Aorta (tissue), 5 donors: ENCODE measurements around the gene DHCR7. TPM values are rescaled to one million over a fixed set of nuclear protein-coding genes. Genes with fewer than 3 reads are reported as not detected.

Experiments
- ATAC-seq: fragments of 200-7000 bp; cut with Tn5 transposase; one replicate; pipeline ENCODE4 v1.9.1; 2022; ENCODE audit warnings: moderate library complexity; ENCODE audit not compliant: low FRiP score
- DNase-seq, 2 donors: peaks; one replicate each; pipeline ENCODE4 v3.0.0-alpha.2; 2020
- H3K27ac ChIP-seq, 2 donors: one replicate each; pipeline ENCODE4 v1.5.1; 2013; ENCODE audit warnings: low read length in 2 of 2, mild to moderate bottlenecking in 2 of 2, moderate library complexity in 2 of 2, control low read depth in 1 of 2, inconsistent platforms in 1 of 2, low read depth in 1 of 2
- H3K27me3 ChIP-seq, 2 donors: one replicate each; pipeline ENCODE4 v1.6.1; 2013; ENCODE audit warnings: control low read depth in 1 of 2, low read length in 1 of 2, mild to moderate bottlenecking in 1 of 2, moderate library complexity in 1 of 2; ENCODE audit not compliant: insufficient read depth in 2 of 2, control insufficient read depth in 1 of 2
- H3K36me3 ChIP-seq, 2 donors: one replicate each; pipeline ENCODE4 v1.6.1; 2013; ENCODE audit warnings: control low read depth in 1 of 2, low read length in 1 of 2, mild to moderate bottlenecking in 1 of 2; ENCODE audit not compliant: insufficient read depth in 2 of 2, control insufficient read depth in 1 of 2
- H3K4me1 ChIP-seq, 2 donors: one replicate each; pipeline ENCODE4 v1.6.1; 2013; ENCODE audit warnings: low read length in 2 of 2, control low read depth in 1 of 2, mild to moderate bottlenecking in 1 of 2, moderate library complexity in 1 of 2; ENCODE audit not compliant: insufficient read depth in 2 of 2, control insufficient read depth in 1 of 2
- H3K4me3 ChIP-seq, 2 donors: one replicate each; pipeline ENCODE4 v1.5.1; 2013; ENCODE audit warnings: low read length in 2 of 2, control low read depth in 1 of 2, mild to moderate bottlenecking in 1 of 2
- H3K9me3 ChIP-seq: one replicate; pipeline ENCODE4 v1.6.1; 2013; ENCODE audit warnings: mild to moderate bottlenecking, low read length; ENCODE audit not compliant: control insufficient read depth
- WGBS, 2 donors: extraction: QIAGEN DNeasy Blood & Tissue Kit; methylation state at CpG; one replicate each; pipeline ENCODE4 v1.1.7; 2013; 5-methylcytosine and 5-hydroxymethylcytosine counted together
- intact Hi-C, 2 donors: fragments of 100-400 bp; cut with DNase I; formaldehyde crosslinking; loops; one replicate each; pipeline versions ENCODE4 v1.14.2 to v1.15.0; 2022
- polyA plus RNA-seq, 2 donors: library from polyadenylated mRNA; stranded (reverse); fragments of 200-250 nt; gene quantifications; one replicate each; pipeline ENCODE4 v1.2.3, GENCODE V29; 2013
- total RNA-seq, 2 donors: library from RNA; stranded (reverse); fragmentation: NEBNext Ultra II Directional; extraction: Animal tissue kit (Norgen Biotek cat#: 25700); gene quantifications; one replicate each; pipeline ENCODE4 v1.2.1, GENCODE V29; 2021
- donor health status: healthy with polysubstance abuse.
- donor health status: Bipolar disorder and iron deficiency.
- donor health status: DM: no; HTN: no; CAD: no.
- donor health status: DM: no; HTN: no; CAD: no.
- donor health status: DM: yes; HTN: yes; CAD: no.

The DHCR7 gene
- total and polyA plus RNA-seq, 4 donors, result 4.2 to 27.8 (median 13.1) TPM

- no peaks in the 10 kb centered on the region for H3K27me3 ChIP-seq
- 53 to 64% methylated on average over 12 of the region's 12 CpGs for WGBS, 2 donors
- ATAC-seq, result no peak
- H3K4me1 ChIP-seq, result no peaks in the 10 kb centered on the region
- peak in 1 of 2 donors; percentile 8 for DNase-seq
- intact Hi-C loops, result no loop called here
- no peaks in the 10 kb centered on the region for H3K9me3 ChIP-seq
- no peaks in the 10 kb centered on the region for H3K36me3 ChIP-seq
- H3K27ac ChIP-seq, result no peak overlapping the region
- no peak overlapping the region for H3K4me3 ChIP-seq
These were observed 26.7 kb downstream of the DHCR7 start for GRCh38 chr11:71421392-71421950.

- Histone ChIP-seq H3K27me3 (no peaks in the 10 kb centered on the region), H3K27ac (no peak overlapping the region), H3K4me3 (no peak overlapping the region), H3K4me1 (no peaks in the 10 kb centered on the region), H3K9me3 (no peaks in the 10 kb centered on the region), H3K36me3 (no peaks in the 10 kb centered on the region)
- WGBS, 2 donors, result 71 to 75% methylated on average over 16 of the region's 16 CpGs
- DNase-seq, result no peak
- intact Hi-C loops, result no loop called here
- no peak for ATAC-seq
These were observed 27.5 kb downstream of the DHCR7 start for GRCh38 chr11:71420455-71421241.

- WGBS, 2 donors, result 69 to 71% methylated on average over 8 of the region's 8 CpGs
- Histone ChIP-seq H3K36me3 (no peaks in the 10 kb centered on the region), H3K9me3 (no peaks in the 10 kb centered on the region), H3K4me3 (no peak overlapping the region), H3K27ac (no peak overlapping the region), H3K4me1 (no peaks in the 10 kb centered on the region), H3K27me3 (no peaks in the 10 kb centered on the region)
- DNase-seq (no peak), ATAC-seq (no peak)
- intact Hi-C loops, result no loop called here
These were observed 29.6 kb downstream of the DHCR7 start for GRCh38 chr11:71418643-71419042.

- intact Hi-C loops, result no loop called here
- no peak overlapping the region for H3K27ac ChIP-seq
- H3K27me3 ChIP-seq, result no peaks in the 10 kb centered on the region
- no peaks in the 10 kb centered on the region for H3K9me3 ChIP-seq
- H3K4me3 ChIP-seq, result no peak overlapping the region
- no peaks in the 10 kb centered on the region for H3K4me1 ChIP-seq
- ATAC-seq, result no peak
- DNase-seq, result no peak
- H3K36me3 ChIP-seq, result no peaks in the 10 kb centered on the region
These were observed 33.5 kb downstream of the DHCR7 start for GRCh38 chr11:71414645-71415044.

- intact Hi-C loops, result no loop called here
- 81 to 88% methylated on average over 7 of the region's 7 CpGs for WGBS, 2 donors
- DNase-seq (no peak), ATAC-seq (no peak)
- H3K27ac ChIP-seq, result no peak overlapping the region
- H3K9me3 ChIP-seq, result no peaks in the 10 kb centered on the region
- H3K4me3 ChIP-seq, result no peak overlapping the region
- H3K27me3 ChIP-seq, result no peaks in the 10 kb centered on the region
- no peaks in the 10 kb centered on the region for H3K4me1 ChIP-seq
- H3K36me3 ChIP-seq, result no peaks in the 10 kb centered on the region
These were observed 37.7 kb downstream of the DHCR7 start for GRCh38 chr11:71410363-71410966.

- no peaks in the 10 kb centered on the region for H3K9me3 ChIP-seq
- intact Hi-C loops, result no loop called here
These were observed 39.4 kb downstream of the DHCR7 start for GRCh38 chr11:71408826-71409225.

GRCh38 chr11:71407356-71407755 is 40.8 kb downstream of the DHCR7 start:
- 85 to 92% methylated on average over 15 of the region's 15 CpGs for WGBS, 2 donors
- Histone ChIP-seq H3K4me1 (no peaks in the 10 kb centered on the region), H3K27me3 (no peaks in the 10 kb centered on the region), H3K4me3 (no peak overlapping the region), H3K27ac (no peak overlapping the region), H3K36me3 (no peaks in the 10 kb centered on the region), H3K9me3 (no peaks in the 10 kb centered on the region)
- intact Hi-C loops, result no loop called here
- ATAC-seq, result no peak
- no peak for DNase-seq

More at GRCh38 chr11:71408826-71409225, 39.4 kb downstream of the DHCR7 start:
- Histone ChIP-seq H3K4me3 (no peak overlapping the region), H3K4me1 (no peaks in the 10 kb centered on the region), H3K36me3 (no peaks in the 10 kb centered on the region), H3K27me3 (no peaks in the 10 kb centered on the region), H3K27ac (no peak overlapping the region)
- DNase-seq (no peak), ATAC-seq (no peak)
- WGBS, 2 donors, result 71% methylated on average over 7 of the region's 7 CpGs

- intact Hi-C loops, result no loop called here
- Histone ChIP-seq H3K27me3 (no peaks in the 10 kb centered on the region), H3K9me3 (no peaks in the 10 kb centered on the region), H3K4me3 (no peak overlapping the region), H3K36me3 (no peaks in the 10 kb centered on the region), H3K4me1 (no peaks in the 10 kb centered on the region), H3K27ac (no peak overlapping the region)
- no peak for ATAC-seq
- WGBS, 2 donors, result 73 to 76% methylated on average over 10 of the region's 10 CpGs
- no peak for DNase-seq
These were observed 41.5 kb downstream of the DHCR7 start for GRCh38 chr11:71406681-71407080.

GRCh38 chr11:71404209-71404608 is 44.0 kb downstream of the DHCR7 start:
- no peak overlapping the region for H3K4me3 ChIP-seq
- no peaks in the 10 kb centered on the region for H3K4me1 ChIP-seq
- no peaks in the 10 kb centered on the region for H3K27me3 ChIP-seq
- ATAC-seq, result no peak
- WGBS, 2 donors, result 70 to 79% methylated on average over 8 of the region's 8 CpGs
- intact Hi-C loops, result no loop called here
- no peak for DNase-seq
- H3K36me3 ChIP-seq, result no peaks in the 10 kb centered on the region
- H3K27ac ChIP-seq, result no peak overlapping the region
- no peaks in the 10 kb centered on the region for H3K9me3 ChIP-seq
